Neural cell (in vitro differentiated cells): ENCODE data around the gene TMEM186. TPM values are rescaled to one million over a fixed set of nuclear protein-coding genes. Genes with fewer than 3 reads are reported as not detected.

Source experiments
- H2AFZ ChIP-seq: fragments of 200-600, 300-800 bp; sonication (generic), shearing (Covaris generic); 2 replicates; pipeline ENCODE4 v1.6.0; 2014; ENCODE audit warnings: low read depth, mild to moderate bottlenecking, antibody characterized with exemption, low read length, moderate library complexity
- H3F3A ChIP-seq: fragments of 200-600 bp; shearing (Covaris generic); 2 replicates; pipeline ENCODE4 v1.6.1; 2016; ENCODE audit warnings: mild to moderate bottlenecking, moderate library complexity, mixed read lengths, antibody characterized with exemption, low read length; ENCODE audit not compliant: insufficient read depth, poor library complexity, severe bottlenecking
- H3K27ac ChIP-seq: fragments of 200-600, 300-800 bp; sonication (generic), shearing (Covaris generic); 2 replicates; pipeline ENCODE4 v1.5.1; 2014; ENCODE audit warnings: mild to moderate bottlenecking, low read length, moderate library complexity
- H3K27me3 ChIP-seq: fragments of 300-800, 200-600 bp; sonication (generic), shearing (Covaris generic); 2 replicates; pipeline ENCODE4 v1.6.0; 2014; ENCODE audit warnings: mild to moderate bottlenecking, low read depth, low read length, moderate library complexity; ENCODE audit not compliant: insufficient read depth
- H3K36me3 ChIP-seq: fragments of 300-800, 200-600 bp; sonication (generic), shearing (Covaris generic); 2 replicates; pipeline ENCODE4 v1.5.1; 2014; ENCODE audit warnings: mild to moderate bottlenecking, antibody characterized with exemption, low read length, moderate library complexity; ENCODE audit not compliant: insufficient read depth
- H3K4me2 ChIP-seq: fragments of 300-800, 200-600 bp; sonication (generic), shearing (Covaris generic); 2 replicates; pipeline ENCODE4 v1.6.0; 2014; ENCODE audit warnings: mild to moderate bottlenecking, low read length
- H3K4me3 ChIP-seq: fragments of 300-800, 200-600 bp; sonication (generic), shearing (Covaris generic); 2 replicates; pipeline ENCODE4 v1.5.1; 2014; ENCODE audit warnings: mild to moderate bottlenecking, low read length, moderate library complexity
- H3K79me2 ChIP-seq: fragments of 200-600 bp; shearing (Covaris generic); replicated peaks from 2 replicates; pipeline ENCODE4 v1.6.0; 2014; ENCODE audit warnings: mild to moderate bottlenecking, low read length, moderate library complexity; ENCODE audit not compliant: insufficient read depth
- H3K9ac ChIP-seq: fragments of 300-800, 200-600 bp; sonication (generic), shearing (Covaris generic); 2 replicates; pipeline ENCODE4 v1.6.1; 2016; ENCODE audit warnings: mild to moderate bottlenecking, low read length, mixed read lengths
- H3K9me2 ChIP-seq: fragments of 200-600 bp; shearing (Covaris generic); 2 replicates; pipeline ENCODE4 v1.6.1; 2016; ENCODE audit warnings: mild to moderate bottlenecking, low read length, mixed read lengths; ENCODE audit not compliant: insufficient read depth
- H3K9me3 ChIP-seq: fragments of 200-600, 300-800 bp; sonication (generic), shearing (Covaris generic); 2 replicates; pipeline ENCODE4 v1.6.1; 2016; ENCODE audit warnings: mild to moderate bottlenecking, mixed run types, low read length, moderate library complexity, mixed read lengths
- H4K20me1 ChIP-seq: fragments of 200-600 bp; shearing (Covaris generic); 2 replicates; pipeline ENCODE4 v1.6.1; 2016; ENCODE audit warnings: mild to moderate bottlenecking, mixed run types; ENCODE audit not compliant: insufficient read depth
- CTCF ChIP-seq: fragments of 450-650 bp; IDR thresholded peaks from 2 replicates; pipeline ENCODE4 v1.5.1; 2014; ENCODE audit warnings: antibody characterized with exemption, mild to moderate bottlenecking, moderate library complexity; ENCODE audit not compliant: poor library complexity, severe bottlenecking
- EP300 ChIP-seq: fragments of 450-650 bp; conservative IDR thresholded peaks from 2 replicates; pipeline ENCODE4 v1.6.1; 2014; ENCODE audit warnings: antibody characterized with exemption, mild to moderate bottlenecking, moderate library complexity; ENCODE audit not compliant: poor library complexity, severe bottlenecking
- EZH2 ChIP-seq: fragments of 200-600, 300-800 bp; shearing (Covaris generic), sonication (generic); IDR thresholded peaks from 2 replicates; pipeline ENCODE4 v1.6.1; 2014; ENCODE audit warnings: antibody characterized with exemption, low read length, borderline replicate concordance, mild to moderate bottlenecking; ENCODE audit not compliant: insufficient read depth, poor library complexity, severe bottlenecking
- MXI1 ChIP-seq: fragments of 450-650 bp; conservative IDR thresholded peaks from 2 replicates; pipeline ENCODE4 v1.6.1; 2014; ENCODE audit warnings: antibody characterized with exemption, mild to moderate bottlenecking; ENCODE audit not compliant: poor library complexity, severe bottlenecking
- POLR2AphosphoS5 ChIP-seq: IDR thresholded peaks from 2 replicates; pipeline ENCODE4 v1.6.1; 2012
- RAD21 ChIP-seq: fragments of 450-650 bp; conservative IDR thresholded peaks from 2 replicates; pipeline ENCODE4 v1.6.1; 2014; ENCODE audit warnings: antibody characterized with exemption, mild to moderate bottlenecking, moderate library complexity
- REST ChIP-seq: IDR thresholded peaks from 2 replicates; pipeline ENCODE4 v1.6.1; 2012; ENCODE audit warnings: borderline replicate concordance
- SMC3 ChIP-seq: fragments of 450-650 bp; conservative IDR thresholded peaks from 2 replicates; pipeline ENCODE4 v1.6.1; 2014; ENCODE audit warnings: antibody characterized with exemption, mild to moderate bottlenecking, moderate library complexity; ENCODE audit not compliant: poor library complexity
- TAF1 ChIP-seq: IDR thresholded peaks from 2 replicates; pipeline ENCODE4 v1.6.1; 2012; ENCODE audit warnings: low read depth
- polyA plus RNA-seq: library from polyadenylated mRNA; depleted of rRNA; stranded (reverse); fragments of >200 nt; gene quantifications from 2 replicates; pipeline ENCODE4 v1.2.3, GENCODE V29; 2014

The TMEM186 gene
- polyA plus RNA-seq, 1 donor from 2014 or later = 7.7 TPM

GRCh38 chr16:8807189-8807588, 9.8 kb upstream of the TMEM186 start:
- no peak overlapping the region for H3K4me2 ChIP-seq
- H3K27ac ChIP-seq = no peak overlapping the region
- no peaks in the 10 kb centered on the region for H4K20me1 ChIP-seq
- H3F3A ChIP-seq = no peaks in the 10 kb centered on the region
- no peak overlapping the region for H2AFZ ChIP-seq
- no peaks in the 10 kb centered on the region for H3K9me3 ChIP-seq
- no peaks in the 10 kb centered on the region for H3K9me2 ChIP-seq
- no peaks in the 10 kb centered on the region for H3K79me2 ChIP-seq
- no peak overlapping the region for H3K9ac ChIP-seq
- no peaks in the 10 kb centered on the region for H3K36me3 ChIP-seq
- no peak for TF ChIP-seq REST
- no peak for TF ChIP-seq EZH2
- TF ChIP-seq MXI1 = no peak
- no peak for TF ChIP-seq POLR2AphosphoS5
- TF ChIP-seq CTCF = no peak
- TF ChIP-seq RAD21 = no peak
- TF ChIP-seq EP300 = no peak
- TF ChIP-seq SMC3 = no peak
- H3K4me3 ChIP-seq = no peak overlapping the region
- H3K27me3 ChIP-seq = no peaks in the 10 kb centered on the region

- H3K9me3 ChIP-seq = no peaks in the 10 kb centered on the region
- no peaks in the 10 kb centered on the region for H3K79me2 ChIP-seq
- H3K4me2 ChIP-seq = no peak overlapping the region
- H3F3A ChIP-seq = no peaks in the 10 kb centered on the region
- TF ChIP-seq CTCF (no peak), MXI1 (no peak), REST (no peak), POLR2AphosphoS5 (no peak), EZH2 (no peak), SMC3 (no peak), RAD21 (no peak), EP300 (no peak), TAF1 (no peak)
- no peaks in the 10 kb centered on the region for H3K27me3 ChIP-seq
- H2AFZ ChIP-seq = no peak overlapping the region
- H3K9me2 ChIP-seq = no peaks in the 10 kb centered on the region
- no peak overlapping the region for H3K4me3 ChIP-seq
- H3K36me3 ChIP-seq = no peaks in the 10 kb centered on the region
- H4K20me1 ChIP-seq = no peaks in the 10 kb centered on the region
- no peak overlapping the region for H3K27ac ChIP-seq
- no peak overlapping the region for H3K9ac ChIP-seq
These were observed 9.0 kb upstream of the TMEM186 start for GRCh38 chr16:8806272-8806983.
